ENCODE measurements around the gene OTX2. TPM values are rescaled to one million over a fixed set of nuclear protein-coding genes. Genes with fewer than 3 reads are reported as not detected.

Gene OTX2
- total RNA-seq, 2 donors from 2014 or later: 321 to 348 TPM

- TF ChIP-seq CTCF (conservative IDR thresholded peaks at IDR 0.05): no peak
- WGBS, 2 experiments (ENCODE audit: insufficient coverage in 1 of 2, insufficient read length in 1 of 2): 2 to 5% methylated on average over 7 to 40 of the region's 41 CpGs
- Histone ChIP-seq H3K9ac (ENCODE audit: extremely low read depth, low read length, poor library complexity, severe bottlenecking) (peak overlapping the region; percentile 98), H3K36me3 (ENCODE audit: control insufficient read depth, insufficient read depth, low read length) (peaks cover 44% of the 10 kb centered on the region), H3K4me3 (ENCODE audit: low read length) (peak overlapping the region; percentile 90), H3K27ac (ENCODE audit: low read depth, low read length) (no peak overlapping the region), H3K27me3 (ENCODE audit: control insufficient read depth, insufficient read depth, low read length, poor library complexity, severe bottlenecking) (no peaks in the 10 kb centered on the region), H3K9me3 (ENCODE audit: control insufficient read depth, low read length) (no peaks in the 10 kb centered on the region), H3K4me1 (ENCODE audit: control insufficient read depth, insufficient read depth, low read length) (peaks cover 5% of the 10 kb centered on the region)
- H3K4me3 Mint-ChIP-seq: peak overlapping the region; percentile 86
- H3K9me3 Mint-ChIP-seq: no peaks in the 10 kb centered on the region
- peaks cover 73% of the 10 kb centered on the region for H3K4me1 Mint-ChIP-seq
- peaks cover 36% of the 10 kb centered on the region for H3K36me3 Mint-ChIP-seq (ENCODE audit: low read depth)
- peaks cover 7% of the 10 kb centered on the region for H3K27me3 Mint-ChIP-seq (ENCODE audit: insufficient read depth)
- peak overlapping the region; percentile 76 for H3K27ac Mint-ChIP-seq
- DNase-seq: peak; percentile 89
Observed at GRCh38 chr14:56798447-56799342, 11.6 kb downstream of the OTX2 start.

GRCh38 chr14:56797569-56798446, 12.5 kb downstream of the OTX2 start:
- Mint-ChIP-seq H3K27ac (peak overlapping the region; percentile 81), H3K9me3 (no peaks in the 10 kb centered on the region), H3K4me1 (peaks cover 72% of the 10 kb centered on the region), H3K4me3 (peak overlapping the region; percentile 86), H3K27me3 (ENCODE audit: insufficient read depth) (peaks cover 13% of the 10 kb centered on the region), H3K36me3 (ENCODE audit: low read depth) (peaks cover 28% of the 10 kb centered on the region)
- Histone ChIP-seq H3K27me3 (ENCODE audit: control insufficient read depth, insufficient read depth, low read length, poor library complexity, severe bottlenecking) (no peaks in the 10 kb centered on the region), H3K9me3 (ENCODE audit: control insufficient read depth, low read length) (no peaks in the 10 kb centered on the region), H3K36me3 (ENCODE audit: control insufficient read depth, insufficient read depth, low read length) (peaks cover 35% of the 10 kb centered on the region), H3K4me1 (ENCODE audit: control insufficient read depth, insufficient read depth, low read length) (peaks cover 5% of the 10 kb centered on the region), H3K4me3 (ENCODE audit: low read length) (no peak overlapping the region), H3K9ac (ENCODE audit: extremely low read depth, low read length, poor library complexity, severe bottlenecking) (peak overlapping the region; percentile 98), H3K27ac (ENCODE audit: low read depth, low read length) (no peak overlapping the region)
- peak; percentile 86 for DNase-seq
- 4 to 12% methylated on average over 14 to 77 of the region's 77 CpGs for WGBS, 2 experiments (ENCODE audit: insufficient coverage in 1 of 2, insufficient read length in 1 of 2)
- TF ChIP-seq CTCF (conservative IDR thresholded peaks at IDR 0.05): no peak

- peaks cover 5% of the 10 kb centered on the region for H3K4me1 ChIP-seq (ENCODE audit: control insufficient read depth, insufficient read depth, low read length)
- peaks cover 28% of the 10 kb centered on the region for H3K36me3 ChIP-seq (ENCODE audit: control insufficient read depth, insufficient read depth, low read length)
- Mint-ChIP-seq H3K36me3 (ENCODE audit: low read depth) (peaks cover 20% of the 10 kb centered on the region), H3K27me3 (ENCODE audit: insufficient read depth) (peaks cover 13% of the 10 kb centered on the region), H3K4me3 (peak overlapping the region; percentile 86), H3K4me1 (peaks cover 64% of the 10 kb centered on the region), H3K9me3 (no peaks in the 10 kb centered on the region), H3K27ac (peak overlapping the region; percentile 81)
- 30 to 42% methylated on average over 17 to 23 of the region's 23 CpGs for WGBS, 2 experiments (ENCODE audit: insufficient coverage in 1 of 2, insufficient read length in 1 of 2)
- peak overlapping the region; percentile 7 for H3K9ac ChIP-seq (ENCODE audit: extremely low read depth, low read length, poor library complexity, severe bottlenecking)
- no peak overlapping the region for H3K4me3 ChIP-seq (ENCODE audit: low read length)
- no peak overlapping the region for H3K27ac ChIP-seq (ENCODE audit: low read depth, low read length)
- no peak for TF ChIP-seq CTCF (conservative IDR thresholded peaks at IDR 0.05)
- no peaks in the 10 kb centered on the region for H3K27me3 ChIP-seq (ENCODE audit: control insufficient read depth, insufficient read depth, low read length, poor library complexity, severe bottlenecking)
- peak; percentile 70 for DNase-seq
- no peaks in the 10 kb centered on the region for H3K9me3 ChIP-seq (ENCODE audit: control insufficient read depth, low read length)
Observed at GRCh38 chr14:56797003-56797568, 13.2 kb downstream of the OTX2 start.
